ENCODE results near the gene LRMDA.

The LRMDA gene

GRCh38 chr10:76397181-76398042 lies 966.0 kb downstream of the LRMDA start:
- no peak for DNase-seq

GRCh38 chr10:76398043-76398710 lies 966.8 kb downstream of the LRMDA start:
- peak; percentile 12 for DNase-seq

GRCh38 chr10:76399226-76399625 lies 967.8 kb downstream of the LRMDA start:
- no peak for DNase-seq

GRCh38 chr10:76401006-76401405 lies 969.6 kb downstream of the LRMDA start:
- no peak for DNase-seq

- no peak for DNase-seq
These were observed 972.5 kb downstream of the LRMDA start for GRCh38 chr10:76403912-76404311.

GRCh38 chr10:76404531-76404930 lies 973.1 kb downstream of the LRMDA start:
- DNase-seq: no peak

- no peak for DNase-seq
These were observed 974.5 kb downstream of the LRMDA start for GRCh38 chr10:76405922-76406321.

GRCh38 chr10:76408646-76409045 lies 977.2 kb downstream of the LRMDA start:
- DNase-seq: no peak

GRCh38 chr10:76411729-76412435 lies 980.5 kb downstream of the LRMDA start:
- DNase-seq: no peak

GRCh38 chr10:76415554-76415953 lies 984.1 kb downstream of the LRMDA start:
- no peak for DNase-seq

GRCh38 chr10:76416642-76417041 lies 985.2 kb downstream of the LRMDA start:
- DNase-seq: no peak

GRCh38 chr10:76420725-76421124 lies 989.3 kb downstream of the LRMDA start:
- DNase-seq: no peak

- DNase-seq: no peak
These were observed 991.3 kb downstream of the LRMDA start for GRCh38 chr10:76422769-76423168.

- DNase-seq: no peak
These were observed 997.3 kb downstream of the LRMDA start for GRCh38 chr10:76428551-76429367.

- no peak for DNase-seq
These were observed 998.1 kb downstream of the LRMDA start for GRCh38 chr10:76429368-76430060.

- no peak for DNase-seq
These were observed 998.7 kb downstream of the LRMDA start for GRCh38 chr10:76430061-76430645.

- DNase-seq: no peak
These were observed 1000.9 kb downstream of the LRMDA start for GRCh38 chr10:76432016-76433012.

- DNase-seq: peak; percentile 12
These were observed 1002.0 kb downstream of the LRMDA start for GRCh38 chr10:76433161-76434005.

- no peak for DNase-seq
These were observed 1003.7 kb downstream of the LRMDA start for GRCh38 chr10:76435157-76435556.

Measured in NCI-H524 treated with DMSO at 0.1 percent for 48 hours (cell line).